HG03159 (cell line): ENCODE measurements around the gene SLX4.

Experiments
- ATAC-seq: cut with Tn5 transposase; IDR thresholded peaks from one replicate; pipeline ENCODE4 v1.9.1; 2021; ENCODE audit warnings: mild to moderate bottlenecking, moderate library complexity; ENCODE audit not compliant: unreplicated experiment

SLX4 gene

DNA sequence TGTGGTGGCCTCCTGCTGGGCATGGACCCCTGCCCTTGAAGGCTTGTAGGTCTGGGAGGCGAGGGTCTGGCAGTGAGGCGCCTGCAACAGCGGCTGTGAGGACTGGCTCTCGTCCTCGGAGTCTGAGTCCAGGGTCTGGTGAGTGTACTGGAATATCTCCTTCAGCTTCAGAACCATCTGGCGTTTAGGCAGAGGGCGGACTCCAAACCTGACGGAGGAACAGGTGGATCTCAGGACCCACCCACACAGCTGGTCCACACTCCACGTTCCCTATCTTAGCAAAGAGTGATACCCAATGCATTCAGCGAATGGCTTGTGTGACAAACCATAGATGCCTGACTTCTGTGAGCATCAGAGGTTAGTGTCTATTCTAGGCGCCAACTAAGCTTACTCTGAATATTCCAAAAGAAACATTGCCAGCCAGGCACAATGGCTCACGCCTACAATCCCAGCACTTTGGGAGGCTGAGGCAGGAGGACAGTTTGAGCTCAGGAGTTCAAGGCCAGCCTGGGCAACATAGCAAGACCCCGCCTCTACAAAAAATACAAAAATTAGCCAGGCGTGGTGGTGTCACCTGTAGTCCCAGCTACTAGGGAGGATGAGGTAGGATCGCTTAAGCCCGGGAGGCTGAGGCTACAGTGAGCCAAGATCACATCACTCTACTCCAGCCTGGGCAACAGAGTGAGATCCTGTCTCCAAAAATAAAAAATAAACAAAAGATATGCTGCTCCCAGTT, 27.9 kb downstream of the SLX4 start:
- ATAC-seq: no peak

DNA sequence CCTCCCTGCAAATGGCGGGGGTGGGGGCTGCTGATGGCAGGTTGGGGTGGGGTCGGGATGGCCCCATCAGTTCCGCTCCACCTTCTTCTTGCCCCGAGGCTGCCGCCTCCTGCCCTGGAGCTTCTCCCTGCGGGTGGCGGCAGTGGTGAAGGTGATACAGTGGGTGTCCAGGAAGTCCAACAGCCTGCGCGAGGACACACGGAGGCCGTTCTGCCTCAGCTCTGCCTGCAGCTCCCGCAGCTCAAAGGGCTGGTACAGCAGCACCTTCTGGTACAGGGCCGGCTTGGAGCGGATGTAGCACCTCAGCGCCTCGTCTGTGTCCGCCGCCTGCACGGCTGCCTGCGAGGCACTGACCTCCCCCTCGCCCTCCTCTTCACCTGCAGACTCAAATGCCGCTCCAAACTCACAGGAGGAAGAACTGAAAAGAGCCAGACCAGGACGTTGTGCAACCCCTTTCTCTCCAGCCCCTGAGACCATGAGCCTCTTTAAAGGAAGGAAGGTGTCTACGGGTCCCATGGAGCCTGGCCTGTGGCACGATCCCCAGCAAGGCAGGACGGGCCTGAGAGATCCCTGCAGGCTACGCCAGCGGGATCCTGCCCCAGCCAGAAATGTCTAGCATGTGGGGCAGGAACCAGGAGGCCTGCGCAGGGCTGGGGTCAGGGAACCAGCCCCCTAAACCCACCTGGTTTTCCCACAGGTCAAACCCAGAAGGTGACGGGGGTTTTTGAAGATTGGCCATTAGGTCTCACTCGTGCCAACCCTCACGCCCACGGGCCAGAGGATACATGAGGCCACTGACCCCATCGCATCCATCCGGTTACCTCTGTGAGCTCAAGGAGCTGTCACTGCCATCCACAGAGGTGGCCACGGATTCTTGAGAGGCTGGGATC, 28.9 kb downstream of the SLX4 start:
- no peak for ATAC-seq

DNA sequence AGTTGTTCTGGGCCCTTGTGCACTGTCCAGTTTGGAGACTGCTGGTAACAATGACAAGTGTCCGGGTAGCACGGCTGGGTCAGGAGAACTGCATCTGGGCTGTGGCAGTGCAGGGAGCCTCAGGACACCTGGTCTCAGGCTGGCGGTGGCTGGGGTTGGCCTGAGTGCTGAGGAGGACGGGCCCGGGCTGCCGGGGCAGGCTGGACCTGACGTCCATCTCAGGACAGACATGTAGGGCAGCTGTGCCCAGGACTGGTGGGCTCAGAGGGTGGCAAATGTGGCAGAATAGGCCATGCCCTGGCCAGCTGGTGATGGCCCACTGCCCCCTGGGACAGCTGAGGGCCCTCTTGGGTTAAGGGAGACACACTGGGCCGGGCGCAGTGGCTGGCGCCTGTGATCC, 30.0 kb downstream of the SLX4 start:
- no peak for ATAC-seq

DNA sequence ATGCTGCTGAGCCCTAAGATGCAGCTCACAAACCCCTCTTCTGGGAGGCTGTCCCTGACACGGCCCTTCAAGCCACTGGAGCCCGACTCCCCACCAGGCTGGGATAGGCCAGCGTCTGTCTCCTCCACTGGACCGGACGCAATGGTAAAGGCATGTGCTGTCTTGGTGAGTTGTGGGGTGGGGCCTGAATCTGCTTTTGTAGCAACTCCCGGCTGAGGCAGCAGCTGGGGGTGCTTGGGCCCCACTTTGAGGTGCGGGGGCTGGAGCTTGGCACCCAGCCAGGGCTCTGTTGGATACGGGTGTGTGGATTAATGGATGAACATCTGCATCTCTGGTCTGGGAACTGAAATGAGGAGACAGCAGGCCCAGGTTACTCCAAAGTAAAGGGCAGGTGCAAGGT, 30.7 kb downstream of the SLX4 start:
- ATAC-seq: no peak

DNA sequence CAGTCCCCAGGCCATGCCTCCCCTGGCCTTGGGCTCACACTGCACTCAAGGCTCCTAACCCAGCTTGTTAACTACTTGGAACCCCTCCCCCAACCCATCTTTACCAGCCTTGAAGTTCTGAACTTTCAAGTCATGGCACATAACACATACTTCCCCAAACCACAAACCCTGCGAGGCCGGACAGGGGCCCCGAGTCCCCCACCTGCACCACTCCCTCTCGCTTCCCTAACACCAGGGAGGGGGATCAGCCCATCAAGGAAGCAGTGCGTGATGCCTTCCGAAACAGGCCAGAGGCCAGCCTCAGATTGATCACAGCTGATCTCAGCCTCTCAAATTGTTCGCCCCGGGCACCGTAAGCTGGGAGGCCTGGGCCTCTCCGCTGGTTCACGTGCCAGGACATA, 31.2 kb downstream of the SLX4 start:
- ATAC-seq: no peak

DNA sequence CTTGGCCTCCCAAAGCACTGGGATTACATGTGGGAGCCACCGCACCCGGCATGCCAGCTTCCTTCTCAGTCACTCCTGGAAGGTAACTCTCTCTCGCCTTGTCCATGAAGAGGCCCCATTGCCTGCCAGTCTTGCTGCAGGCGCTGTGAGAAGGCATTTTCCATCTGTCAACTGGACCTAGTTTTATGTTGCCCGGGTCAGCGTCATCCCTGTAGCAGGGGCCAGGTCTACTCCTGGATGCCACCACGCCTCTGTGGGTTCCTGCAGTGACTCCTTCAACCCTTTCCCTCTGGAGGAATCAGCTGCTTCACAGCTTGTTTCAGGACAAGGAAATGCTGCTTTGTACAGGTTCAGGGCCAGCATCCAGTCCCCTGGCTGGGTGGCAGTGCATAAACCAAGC, 31.6 kb downstream of the SLX4 start:
- ATAC-seq: no peak

DNA sequence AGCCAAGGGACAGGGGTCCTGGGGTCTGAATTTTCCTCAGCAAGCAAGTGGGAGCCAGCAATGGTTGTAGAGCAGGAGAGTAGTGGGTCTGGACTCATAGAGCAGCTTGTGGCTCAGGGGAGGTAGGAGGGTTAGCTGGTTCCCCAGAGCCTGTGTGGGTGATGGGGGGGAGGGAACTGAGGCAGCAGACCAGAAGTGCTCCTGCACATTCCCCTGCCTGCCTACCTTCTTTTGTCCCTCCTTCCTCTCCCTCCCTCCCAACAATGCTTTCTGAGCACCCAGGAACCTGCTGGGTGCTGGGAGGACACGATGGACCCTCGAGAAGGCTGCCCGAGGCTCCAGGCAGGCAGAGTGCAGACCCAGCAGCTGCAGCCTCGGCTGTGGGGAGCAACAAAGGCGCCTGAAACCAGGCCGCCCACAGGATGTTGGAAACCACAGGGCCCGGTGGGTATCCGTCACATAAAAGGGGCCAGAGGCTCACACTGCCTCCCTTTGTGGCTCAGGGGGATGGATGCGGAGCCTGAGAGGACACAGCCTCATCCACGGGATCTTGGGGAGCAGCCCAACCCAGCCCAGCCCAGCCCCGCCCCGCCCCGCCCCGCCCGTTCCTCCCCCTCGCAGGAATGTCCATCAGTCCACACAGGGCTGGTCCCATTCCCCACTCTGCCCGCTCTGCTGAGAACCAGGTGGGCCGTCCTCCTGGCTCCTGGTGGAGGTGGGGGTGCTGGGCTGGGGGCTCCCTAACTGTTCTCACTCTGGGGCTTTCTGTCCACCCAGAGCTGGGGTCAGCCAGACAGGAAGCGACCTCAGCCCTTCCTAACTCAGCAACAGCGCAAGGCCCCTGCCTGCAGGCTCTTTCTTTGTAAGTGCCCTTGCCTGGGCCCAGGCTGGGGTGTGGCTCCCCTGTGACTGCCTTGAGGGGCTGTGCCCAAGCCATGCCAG, 32.5 kb downstream of the SLX4 start:
- peak; percentile 58 for ATAC-seq

DNA sequence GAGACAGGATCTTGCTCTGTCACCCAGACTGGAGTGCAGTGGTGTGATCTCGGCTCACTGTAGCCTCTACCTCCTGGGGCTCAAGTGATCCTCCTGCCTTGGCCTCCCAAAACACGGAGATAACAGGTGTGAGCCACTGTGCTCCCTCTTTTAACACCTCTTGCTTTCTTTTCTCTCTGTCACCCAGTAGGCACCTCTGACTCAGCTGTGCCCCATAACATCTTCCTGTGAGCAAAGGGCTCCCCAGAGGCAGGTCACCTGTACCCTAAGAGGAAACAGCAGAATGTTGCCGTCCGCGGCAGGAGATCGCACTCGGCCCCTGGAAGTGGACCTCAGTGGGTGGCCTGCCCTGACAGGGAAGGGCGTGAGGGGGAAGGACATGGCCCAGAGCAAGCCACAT, 33.3 kb downstream of the SLX4 start:
- ATAC-seq: no peak

DNA sequence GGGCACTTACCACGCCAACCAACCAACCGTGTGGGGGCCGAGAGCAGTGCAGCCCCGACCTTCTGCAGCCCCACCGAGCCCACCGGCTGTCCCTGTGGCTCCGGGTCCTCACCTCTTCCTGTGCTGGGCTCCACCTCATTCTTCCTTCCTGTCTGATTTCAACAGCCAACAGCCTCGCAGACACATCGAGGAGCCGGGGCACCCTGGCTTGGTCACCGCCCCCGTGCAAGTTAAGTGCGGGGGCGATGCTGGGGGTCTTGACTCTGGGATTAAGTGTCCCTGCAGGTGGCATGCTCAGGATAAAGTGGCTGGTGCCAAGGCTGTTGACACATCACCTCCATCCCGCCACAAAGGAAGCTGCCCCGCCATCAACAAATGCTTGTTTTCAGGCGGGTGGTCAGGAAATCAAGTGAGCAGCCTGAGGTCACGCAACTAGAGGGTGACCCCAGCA, 34.1 kb downstream of the SLX4 start, which contains the start of gene NLRC3:
NLRC3 (minus strand) TSS at position 102 of the 451 bp plus-strand sequence. CDS start 12,367 bp downstream, outside the sequence.
- no peak for ATAC-seq

DNA sequence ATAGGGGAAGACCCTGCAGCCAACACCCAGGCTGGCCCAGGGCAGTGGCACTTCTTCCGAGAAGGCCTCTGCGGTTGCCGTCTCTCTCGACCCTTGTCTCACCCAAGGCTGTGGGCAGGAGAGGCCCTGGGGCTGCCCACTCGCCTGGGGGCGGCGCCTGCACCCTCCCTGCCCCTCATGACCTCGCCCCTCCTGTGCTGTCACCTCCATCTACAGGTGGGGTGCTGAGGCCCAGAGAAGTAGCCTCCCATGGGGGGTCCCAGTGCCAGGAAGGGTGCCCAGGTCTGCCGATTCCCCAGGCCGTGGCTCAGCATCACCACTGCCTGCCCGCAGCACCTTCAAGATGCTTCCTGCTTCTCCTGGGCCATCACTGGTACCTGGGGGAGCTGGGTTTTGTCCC, 35.2 kb downstream of the SLX4 start:
- ATAC-seq: no peak

DNA sequence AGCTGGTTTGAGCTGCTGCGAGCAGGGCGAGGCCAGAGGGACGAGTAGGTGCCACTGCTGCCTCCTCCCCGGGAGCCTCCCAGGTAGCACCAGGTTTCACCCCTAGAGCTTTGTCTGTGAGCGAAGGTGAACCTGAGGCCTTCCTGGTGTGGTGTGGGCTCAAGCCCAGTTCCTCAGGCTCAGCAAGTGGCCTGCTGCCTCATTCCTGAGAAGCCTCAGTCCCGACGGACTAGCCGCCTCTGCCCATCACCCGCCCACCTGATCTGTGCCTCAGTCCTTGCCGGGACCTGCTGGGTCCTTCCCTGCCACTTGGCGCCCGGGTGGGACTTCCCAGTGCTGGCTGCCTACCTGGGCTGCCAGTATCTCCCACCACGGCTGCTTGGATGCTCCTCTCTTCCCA, 35.9 kb downstream of the SLX4 start:
- no peak for ATAC-seq

DNA sequence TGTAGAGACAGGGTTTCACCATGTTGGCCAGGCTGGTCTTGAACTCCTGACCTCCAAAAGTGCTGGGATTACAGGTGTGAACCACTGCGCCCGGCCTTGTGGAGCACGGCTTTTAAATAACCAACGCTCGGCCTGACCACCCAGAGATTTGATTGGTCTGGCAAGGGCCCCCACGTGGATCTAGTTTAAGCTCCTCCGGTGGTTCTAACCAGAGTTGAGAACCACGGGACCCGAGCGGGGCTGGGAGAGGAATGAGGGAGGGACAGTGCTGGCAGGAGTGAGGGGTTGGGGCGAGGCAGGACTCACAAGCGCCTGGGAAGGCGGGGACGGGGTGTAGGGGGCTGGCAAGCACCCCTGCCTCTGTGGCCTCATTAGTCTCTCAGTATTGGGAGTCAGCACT, 37.2 kb downstream of the SLX4 start:
- no peak for ATAC-seq

DNA sequence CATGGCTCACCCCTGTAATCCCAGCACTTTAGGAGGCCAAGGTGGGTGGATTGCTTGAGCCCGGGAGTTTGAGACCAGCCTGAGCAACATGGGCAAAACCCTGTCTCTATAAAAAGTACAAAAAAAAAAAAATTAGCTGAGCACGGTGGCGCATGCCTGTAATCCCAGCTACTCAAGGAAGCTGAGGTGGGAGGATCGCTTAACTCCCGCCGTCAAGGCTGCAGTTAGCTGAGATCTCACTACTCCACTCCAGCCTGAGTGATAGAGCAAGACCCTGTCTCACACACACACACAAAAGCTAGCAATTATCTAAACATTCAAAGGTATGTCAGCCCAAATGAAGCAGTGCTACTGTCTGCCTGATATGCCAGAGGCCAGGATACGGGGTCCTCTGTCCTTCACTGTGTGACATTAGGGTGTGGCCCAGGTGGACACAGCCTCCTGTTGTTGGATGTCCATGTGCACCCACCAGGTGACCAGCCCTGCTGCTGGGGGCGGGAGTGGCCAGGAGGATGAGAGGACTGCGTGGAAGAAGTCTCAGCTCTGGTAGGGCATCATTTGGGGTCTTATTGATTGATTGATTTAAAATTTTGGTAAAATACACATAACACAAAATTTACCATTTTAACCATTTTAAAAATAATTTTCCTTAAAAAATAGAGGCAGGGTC, 38.1 kb downstream of the SLX4 start:
- ATAC-seq: no peak

DNA sequence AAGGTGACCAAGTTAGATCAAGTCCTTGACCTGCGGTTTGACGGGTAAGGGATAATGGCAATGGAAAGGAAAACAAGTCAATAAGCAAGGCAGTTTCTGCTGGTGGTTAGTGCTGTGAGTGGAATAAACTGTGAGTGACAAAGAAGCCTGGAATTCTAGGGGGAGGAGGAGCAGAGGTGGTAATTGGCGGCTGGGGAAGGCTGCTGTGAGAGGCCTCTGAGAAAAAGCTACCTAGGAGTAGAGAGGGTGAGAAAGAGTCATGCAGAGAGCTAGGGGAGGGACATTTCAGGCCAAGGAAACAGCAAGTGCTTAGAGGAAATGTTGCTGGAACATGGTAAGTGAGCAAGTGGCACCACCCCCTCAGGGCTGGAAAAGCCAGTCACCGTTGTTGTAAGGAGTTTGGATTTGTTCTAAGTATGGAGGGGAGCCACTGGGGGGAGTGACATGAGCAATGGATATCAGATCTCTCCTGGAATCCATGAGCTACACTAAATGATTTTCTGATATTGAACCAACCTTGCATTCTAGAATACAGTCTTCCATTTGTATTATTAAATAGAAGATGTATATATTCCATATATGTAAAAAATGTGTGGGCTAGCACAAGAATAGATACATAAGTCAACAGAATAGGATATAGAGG, 40.9 kb downstream of the SLX4 start:
- no peak for ATAC-seq

DNA sequence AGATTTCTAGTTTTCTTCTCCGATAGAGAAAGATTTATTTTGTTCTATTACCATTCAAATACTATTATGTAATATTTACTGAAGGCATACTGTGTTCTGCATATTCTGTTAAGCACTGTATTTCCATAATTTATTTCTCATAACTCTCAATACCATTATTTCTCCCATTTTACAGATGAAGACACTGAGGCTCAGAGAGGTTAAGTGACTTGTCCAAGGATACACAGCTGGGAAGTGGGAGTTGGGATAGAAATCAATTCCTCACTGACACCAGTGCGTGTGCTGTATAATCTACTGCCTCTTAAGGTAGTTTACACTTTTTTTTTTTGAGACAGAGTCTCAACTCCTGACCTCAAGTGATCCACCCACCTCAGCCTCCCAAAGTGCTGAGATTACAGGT, 41.6 kb downstream of the SLX4 start:
- no peak for ATAC-seq

DNA sequence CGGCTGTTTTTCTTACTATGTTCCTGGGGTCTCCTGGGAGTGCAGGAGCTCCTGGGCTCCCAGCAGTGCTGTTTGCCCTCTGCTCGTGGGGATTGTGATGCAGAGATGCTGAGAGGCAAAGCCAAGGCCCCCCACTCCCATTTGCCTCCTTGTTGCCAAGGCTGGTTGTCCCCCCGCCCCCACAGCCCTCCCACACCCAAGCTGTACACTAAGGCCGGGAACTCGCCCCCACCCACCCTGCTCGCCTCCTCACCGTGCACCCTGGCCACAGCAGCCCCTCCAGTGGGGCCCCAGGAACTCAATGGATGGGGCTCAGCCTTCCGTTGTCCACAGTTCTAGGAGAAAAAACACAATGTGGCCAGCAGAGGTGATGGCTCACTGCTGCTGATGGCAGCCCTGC, 44.4 kb downstream of the SLX4 start:
- no peak for ATAC-seq

DNA sequence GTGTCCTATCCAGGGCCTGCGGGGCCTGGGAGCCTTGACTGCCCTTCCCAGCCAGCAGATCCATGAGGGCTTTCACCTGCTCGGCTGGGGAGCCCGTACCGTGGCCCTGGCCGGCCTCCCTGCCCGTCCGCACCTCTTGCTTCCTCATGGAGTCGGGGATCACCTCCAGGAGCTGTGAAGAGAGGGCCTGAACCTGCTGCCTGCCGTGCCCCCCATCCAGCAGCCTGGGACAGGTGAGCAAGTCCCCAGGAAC, 46.6 kb downstream of the SLX4 start:
- no peak for ATAC-seq

DNA sequence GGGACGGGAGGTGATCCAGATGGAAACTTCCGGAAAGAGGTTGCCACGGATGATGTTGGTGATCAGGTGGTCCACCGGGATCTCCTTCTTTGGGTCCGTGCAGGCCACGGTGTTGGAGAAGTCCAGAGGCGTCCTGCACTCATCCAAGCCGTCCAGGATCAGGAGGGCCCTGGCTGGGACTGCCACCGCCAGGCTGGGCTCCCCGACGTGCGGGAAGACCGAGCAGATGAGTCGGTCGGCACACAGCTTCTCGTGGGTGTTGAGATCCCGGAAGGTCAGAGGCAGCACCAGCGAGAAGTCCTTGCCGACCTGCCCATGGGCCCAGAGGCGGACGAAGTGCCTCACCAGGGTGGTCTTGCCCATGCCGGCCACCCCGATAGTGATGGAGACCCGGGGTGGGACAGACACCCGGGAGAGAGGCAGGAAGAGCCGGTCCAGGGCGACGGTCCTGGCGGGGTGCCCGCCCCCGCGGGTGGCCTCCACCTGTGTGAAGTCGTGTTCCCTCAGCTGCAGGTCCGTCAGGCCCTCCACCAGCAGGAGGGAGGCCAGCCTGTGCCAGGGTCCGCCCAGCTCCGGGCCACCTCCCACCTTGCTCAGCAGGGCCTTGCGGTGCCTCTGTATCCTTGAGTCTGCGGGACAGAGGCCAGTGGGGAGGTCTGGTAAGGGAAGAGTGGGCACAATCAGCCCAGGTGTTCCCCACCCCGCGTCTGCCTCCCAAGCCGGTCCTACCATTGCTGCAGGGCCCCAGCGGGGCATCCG, 47.1 kb downstream of the SLX4 start:
- no peak for ATAC-seq

DNA sequence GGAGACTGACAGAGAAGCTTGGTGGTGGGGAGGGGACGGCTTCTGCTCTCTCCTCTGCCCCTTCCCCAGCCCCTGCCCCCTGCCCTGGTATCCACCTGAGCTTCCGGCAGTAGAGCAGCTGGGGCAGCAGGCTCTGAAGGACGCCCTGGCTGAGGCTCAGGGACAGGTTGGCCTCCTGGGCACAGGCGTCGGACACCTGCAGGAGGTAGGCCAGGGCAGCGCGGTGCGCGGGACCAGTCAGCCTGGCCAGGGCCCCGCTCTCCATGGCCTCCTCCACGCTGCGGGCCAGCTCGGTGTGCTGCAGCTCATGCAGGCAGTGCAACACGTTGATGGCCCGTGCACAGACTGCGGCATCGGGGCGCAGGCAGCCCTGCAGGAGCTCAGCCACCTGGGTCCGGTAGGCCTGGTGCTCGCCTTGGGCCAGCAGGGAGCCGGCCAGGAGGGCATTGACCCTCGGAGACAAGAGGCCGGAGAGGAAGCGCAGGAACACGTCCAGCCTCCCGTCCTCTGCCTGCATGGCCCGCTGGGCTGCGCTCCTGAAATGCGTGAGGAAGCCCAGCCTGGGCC, 48.4 kb downstream of the SLX4 start:
- ATAC-seq: no peak
